B cell (primary cell): ENCODE data around the gene NFAM1. TPM values are rescaled to one million over a fixed set of nuclear protein-coding genes. Genes with fewer than 3 reads are reported as not detected.

Experiments
- ATAC-seq: fragments of 200-7000 bp; cut with Tn5 transposase; one replicate; pipeline ENCODE4 v1.10.0; 2021; ENCODE audit warnings: low read depth, mild to moderate bottlenecking, moderate number of reproducible peaks, moderate library complexity
- CTCF ChIA-PET: fragments of 350-600 bp; sonication (Branson Sonifier 250); formaldehyde crosslinking; loops from one replicate; lab custom pipeline; 2021; ENCODE audit warnings: antibody characterized with exemption, inconsistent platforms; lab: Charles Lee
- POLR2A ChIA-PET: fragments of 350-600 bp; sonication (Branson Sonifier 250); formaldehyde crosslinking; loops from one replicate; lab custom pipeline; 2021; ENCODE audit warnings: antibody characterized with exemption; lab: Charles Lee
- DNase-seq: peaks from one replicate; pipeline ENCODE4 v3.0.0; 2013
- H2AFZ ChIP-seq: 2 replicates; pipeline ENCODE4 v1.6.1; 2012; ENCODE audit warnings: mild to moderate bottlenecking, low read depth, low read length; ENCODE audit not compliant: insufficient read depth, poor library complexity, severe bottlenecking
- H3K27ac ChIP-seq, 2 donors: 1 replicate in 1 of 2; 2 replicates in 1 of 2; pipeline ENCODE4 v1.5.1; 2012 to 2013; ENCODE audit warnings: low read length in 2 of 2, mild to moderate bottlenecking in 2 of 2, moderate library complexity in 1 of 2
- H3K27me3 ChIP-seq, 4 experiments: fragments of 200-600 bp in 1 of 4; sonication (generic) in 1 of 4; replicated peaks in 1 of 4; 1 replicate in 2 of 4; 2 replicates in 2 of 4; pipeline versions ENCODE4 v1.6.1 to v1.7.0; 2013 to 2016; ENCODE audit warnings: low read length in 3 of 4, mild to moderate bottlenecking in 2 of 4, mixed read lengths in 1 of 4, moderate library complexity in 1 of 4; ENCODE audit not compliant: insufficient read depth in 4 of 4, control insufficient read depth in 3 of 4; ENCODE audit errors: control extremely low read depth in 1 of 4
- H3K36me3 ChIP-seq, 2 experiments: replicated peaks in 1 of 2; 1 replicate in 1 of 2; 2 replicates in 1 of 2; pipeline versions ENCODE4 v1.6.1 to v1.7.1; 2013; ENCODE audit warnings: low read length in 1 of 2; ENCODE audit not compliant: insufficient read depth in 2 of 2, control insufficient read depth in 1 of 2; ENCODE audit errors: control extremely low read depth in 1 of 2, extremely low read depth in 1 of 2
- H3K4me1 ChIP-seq, 2 donors: fragments of 200-600 bp in 1 of 2; sonication (generic) in 1 of 2; 1 replicate in 1 of 2; 2 replicates in 1 of 2; pipeline versions ENCODE4 v1.5.1 to v1.6.1; 2013 to 2017; ENCODE audit warnings: low read length in 2 of 2; ENCODE audit not compliant: control insufficient read depth in 2 of 2, insufficient read depth in 2 of 2
- H3K4me2 ChIP-seq: replicated peaks from 2 replicates; pipeline ENCODE3; 2012; ENCODE audit warnings: mild to moderate bottlenecking, low read depth, low read length; ENCODE audit not compliant: poor library complexity, severe bottlenecking
- H3K4me3 ChIP-seq, 5 experiments: fragments of 200-600 bp in 1 of 5; sonication (generic) in 1 of 5; 1 replicate in 3 of 5; 2 replicates in 2 of 5; pipeline versions ENCODE4 v1.5.1 to v1.7.0; 2011 to 2016; ENCODE audit warnings: low read length in 4 of 5, mild to moderate bottlenecking in 4 of 5, low read depth in 2 of 5, control low read depth in 1 of 5, moderate library complexity in 1 of 5; ENCODE audit not compliant: insufficient read depth in 1 of 5; ENCODE audit errors: control extremely low read depth in 1 of 5, extremely low read depth in 1 of 5
- H3K79me2 ChIP-seq: fragments of 200-600 bp; sonication (generic); one replicate; pipeline ENCODE4 v1.6.0; 2016; ENCODE audit warnings: low read length; ENCODE audit not compliant: control insufficient read depth, insufficient read depth
- H3K9ac ChIP-seq: fragments of 200-600 bp; sonication (generic); 2 replicates; pipeline ENCODE4 v1.6.1; 2017; ENCODE audit warnings: mild to moderate bottlenecking, low read length, moderate library complexity
- H3K9me3 ChIP-seq, 3 donors: one replicate each; pipeline versions ENCODE4 v1.6.1 to v1.7.1; 2013; ENCODE audit warnings: low read length in 2 of 3; ENCODE audit not compliant: control insufficient read depth in 2 of 3, insufficient read depth in 1 of 3; ENCODE audit errors: control extremely low read depth in 1 of 3
- H4K20me1 ChIP-seq: 2 replicates; pipeline ENCODE4 v1.6.0; 2012; ENCODE audit warnings: mild to moderate bottlenecking, low read length; ENCODE audit not compliant: insufficient read depth, control insufficient read depth, poor library complexity, severe bottlenecking
- H3K27ac Mint-ChIP-seq: one replicate; pipeline ENCODE4 v1.8.0; 2021; ENCODE audit warnings: mixed read lengths
- H3K27me3 Mint-ChIP-seq: one replicate; pipeline ENCODE4 v1.8.0; 2021; ENCODE audit warnings: mixed read lengths
- H3K4me1 Mint-ChIP-seq: one replicate; pipeline ENCODE4 v1.8.0; 2021; ENCODE audit warnings: mixed read lengths
- H3K4me3 Mint-ChIP-seq: one replicate; pipeline ENCODE4 v1.8.0; 2021; ENCODE audit warnings: mixed read lengths
- H3K9me3 Mint-ChIP-seq: one replicate; pipeline ENCODE4 v1.8.0; 2022; ENCODE audit warnings: mixed read lengths; ENCODE audit not compliant: insufficient read depth
- EZH2 ChIP-seq: IDR thresholded peaks from 2 replicates; pipeline ENCODE4 v1.6.1; 2012; ENCODE audit warnings: borderline replicate concordance, low read depth, mild to moderate bottlenecking, moderate library complexity, low read length; ENCODE audit not compliant: insufficient read depth, poor library complexity, severe bottlenecking
- WGBS: methylation state at CpG from one replicate; pipeline ENCODE4 v1.1.5; 2013; ENCODE audit warnings: missing lambda C conversion rate; ENCODE audit not compliant: insufficient coverage; 5-methylcytosine and 5-hydroxymethylcytosine counted together
- intact Hi-C: fragments of 100-400 bp; cut with micrococcal nuclease; formaldehyde crosslinking; loops from one replicate; pipeline ENCODE4 v1.10.0; 2022
- polyA plus RNA-seq: library from polyadenylated mRNA; depleted of rRNA; stranded (reverse); fragments of >200 nt; gene quantifications from 2 replicates; pipeline ENCODE4 v1.2.3, GENCODE V29; 2012
- total RNA-seq, 2 donors: library from RNA; stranded (reverse); fragments of 120-200 nt in 1 of 2; gene quantifications; 1 replicate in 1 of 2; 2 replicates in 1 of 2; pipeline versions ENCODE4 v1.2.3 to v1.2.4, GENCODE V29; 2013 to 2022
- TF ChIP-seq, protein P1 (sequence below): fragments of 200-600 bp; IDR thresholded peaks from one replicate; pipeline ENCODE4 v1.8.0; 2022; ENCODE audit warnings: antibody characterized with exemption, mild to moderate bottlenecking

NFAM1 gene
- total and polyA plus RNA-seq, 2 donors (not counting 1 experiment from before 2014, with no cell fraction given), result 0.27 to 0.52 TPM

DNA sequence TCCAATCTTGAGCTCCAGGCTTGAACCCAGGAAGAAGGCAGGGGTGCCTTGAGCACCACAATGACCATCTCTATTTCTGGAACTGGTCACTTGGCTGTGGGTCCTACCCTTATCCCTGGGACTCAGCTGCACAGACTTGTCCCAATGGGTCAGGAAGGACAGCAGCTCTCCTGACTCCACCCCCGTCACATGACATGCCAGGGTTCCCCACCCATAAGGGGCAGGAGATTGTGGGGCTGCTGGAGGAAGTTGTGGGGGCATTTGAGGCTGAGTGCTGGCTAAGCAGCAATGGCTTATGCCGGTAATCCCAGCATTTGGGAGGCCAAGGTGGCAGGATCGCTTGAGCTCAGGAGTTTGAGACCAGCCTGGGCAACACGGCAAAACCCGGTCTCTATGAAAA, 56.2 kb downstream of the NFAM1 start:
- Histone ChIP-seq H4K20me1 (no peaks in the 10 kb centered on the region), H3K27ac (no peak overlapping the region), H3K79me2 (no peaks in the 10 kb centered on the region), H3K4me2 (no peak overlapping the region), H2AFZ (no peak overlapping the region), H3K9me3 (no peaks in the 10 kb centered on the region), H3K9ac (no peak overlapping the region), H3K36me3 (no peaks in the 10 kb centered on the region), H3K4me1 (peaks cover 0 to 4% of the 10 kb centered on the region in 2 donors), H3K27me3 (peaks cover 0 to 23% (median 0%) of the 10 kb centered on the region in 4 experiments), H3K4me3 (no peak overlapping the region)
- intact Hi-C loops, result no loop called here
- Mint-ChIP-seq H3K27me3 (peaks cover 33% of the 10 kb centered on the region), H3K4me1 (peaks cover 6% of the 10 kb centered on the region), H3K9me3 (no peaks in the 10 kb centered on the region), H3K4me3 (no peak overlapping the region), H3K27ac (no peak overlapping the region)
- ATAC-seq, result no peak
- CTCF ChIA-PET, result interaction anchor here (0.7 to 0.8 kb wide), 2 partner anchors 10 to 207 kb away, joined by 3 read pairs; no protein-coding TSS in a partner anchor
- WGBS, result 67% methylated on average over 4 of the region's 5 CpGs
- DNase-seq, result no peak
- TF ChIP-seq, protein P1, sequence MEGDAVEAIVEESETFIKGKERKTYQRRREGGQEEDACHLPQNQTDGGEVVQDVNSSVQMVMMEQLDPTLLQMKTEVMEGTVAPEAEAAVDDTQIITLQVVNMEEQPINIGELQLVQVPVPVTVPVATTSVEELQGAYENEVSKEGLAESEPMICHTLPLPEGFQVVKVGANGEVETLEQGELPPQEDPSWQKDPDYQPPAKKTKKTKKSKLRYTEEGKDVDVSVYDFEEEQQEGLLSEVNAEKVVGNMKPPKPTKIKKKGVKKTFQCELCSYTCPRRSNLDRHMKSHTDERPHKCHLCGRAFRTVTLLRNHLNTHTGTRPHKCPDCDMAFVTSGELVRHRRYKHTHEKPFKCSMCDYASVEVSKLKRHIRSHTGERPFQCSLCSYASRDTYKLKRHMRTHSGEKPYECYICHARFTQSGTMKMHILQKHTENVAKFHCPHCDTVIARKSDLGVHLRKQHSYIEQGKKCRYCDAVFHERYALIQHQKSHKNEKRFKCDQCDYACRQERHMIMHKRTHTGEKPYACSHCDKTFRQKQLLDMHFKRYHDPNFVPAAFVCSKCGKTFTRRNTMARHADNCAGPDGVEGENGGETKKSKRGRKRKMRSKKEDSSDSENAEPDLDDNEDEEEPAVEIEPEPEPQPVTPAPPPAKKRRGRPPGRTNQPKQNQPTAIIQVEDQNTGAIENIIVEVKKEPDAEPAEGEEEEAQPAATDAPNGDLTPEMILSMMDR, result no peak
- no peak for TF ChIP-seq EZH2
- POLR2A ChIA-PET, result no interaction called here

DNA sequence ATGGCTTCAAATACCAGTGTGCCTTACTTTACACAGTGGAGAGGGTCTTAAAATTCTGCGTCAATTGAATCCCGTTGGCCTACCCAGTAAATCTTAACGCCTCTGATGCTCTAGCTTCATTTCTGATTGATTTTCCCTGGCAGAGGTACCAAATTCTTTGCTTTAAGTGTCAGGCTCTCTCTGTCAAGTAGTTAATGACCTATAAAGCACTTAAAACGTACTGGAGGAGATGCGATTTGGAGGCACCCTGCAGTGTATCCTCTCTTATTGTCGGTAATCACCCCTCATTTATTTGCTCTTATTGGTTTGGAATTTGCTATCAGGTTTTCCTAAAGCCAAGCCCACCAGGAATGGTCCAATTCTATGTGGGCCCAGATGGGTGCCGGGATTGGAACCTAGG, 59.2 kb downstream of the NFAM1 start:
- whole genome bisulfite sequencing, result 96% methylated on average over 4 of the region's 7 CpGs
- Histone ChIP-seq H4K20me1 (no peaks in the 10 kb centered on the region), H3K27ac (no peak overlapping the region), H3K4me3 (no peak overlapping the region), H3K27me3 (peaks cover 0 to 28% (median 7%) of the 10 kb centered on the region in 4 experiments), H3K79me2 (no peaks in the 10 kb centered on the region), H3K9ac (no peak overlapping the region), H3K4me2 (no peak overlapping the region), H3K36me3 (no peaks in the 10 kb centered on the region), H3K4me1 (peaks cover 15 to 19% of the 10 kb centered on the region in 2 donors), H3K9me3 (peaks cover 0 to 7% (median 0%) of the 10 kb centered on the region in 3 donors), H2AFZ (no peak overlapping the region)
- DNase-seq, result no peak
- no peak for ATAC-seq
- H3K27me3 Mint-ChIP-seq, result peaks cover 29% of the 10 kb centered on the region
- no peak overlapping the region for H3K4me3 Mint-ChIP-seq
- intact Hi-C loops, result no loop called here
- no peaks in the 10 kb centered on the region for H3K9me3 Mint-ChIP-seq
- H3K27ac Mint-ChIP-seq, result no peak overlapping the region
- POLR2A ChIA-PET, result interaction anchor here (0.6 kb wide), 2 partner anchors 23 to 178 kb away, joined by 3 to 4 read pairs; no protein-coding TSS in a partner anchor
- peaks cover 19% of the 10 kb centered on the region for H3K4me1 Mint-ChIP-seq
- CTCF ChIA-PET, result interaction anchor here (0.9 kb wide), 1 partner anchor 24 kb away, joined by 4 read pairs; no protein-coding TSS in a partner anchor
- TF ChIP-seq, protein P1, result no peak
- TF ChIP-seq EZH2, result no peak
